ENCODE measurements around the gene ARL6IP5. TPM values are rescaled to one million over a fixed set of nuclear protein-coding genes. Genes with fewer than 3 reads are reported as not detected.

The ARL6IP5 gene
- total and polyA plus RNA-seq, 2 donors (not counting 3 experiments of a cell fraction or from before 2014, with no cell fraction given) = 96.9 to 116 TPM

DNA sequence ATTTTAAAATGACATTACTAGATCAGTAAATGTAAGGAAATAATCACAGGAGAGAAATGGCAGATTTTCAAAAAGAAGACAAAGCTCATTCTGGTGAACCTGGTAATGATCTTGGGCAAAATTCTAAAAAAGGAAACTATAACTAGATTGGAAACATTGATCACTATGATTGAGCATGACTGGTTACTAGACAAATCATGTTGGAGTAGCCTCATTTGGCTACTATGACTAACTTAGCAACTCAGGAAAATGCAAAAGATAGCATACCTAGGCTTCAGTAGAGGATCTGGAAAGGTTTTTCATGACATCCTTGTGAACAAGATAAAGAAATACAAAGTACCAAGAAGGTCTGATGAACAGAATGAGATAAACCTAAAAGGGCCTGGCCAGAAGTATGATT is 25.0 kb upstream of the ARL6IP5 start:
- H4K20me1 ChIP-seq (replicated peaks; ENCODE audit: control insufficient read depth, extremely low read depth, insufficient read depth, low read length) = no peaks in the 10 kb centered on the region
- no peaks in the 10 kb centered on the region for H3K79me2 ChIP-seq (ENCODE audit: control insufficient read depth, insufficient read depth, low read length)
- TF ChIP-seq POLR2AphosphoS5 (IDR thresholded peaks at IDR 0.05; ENCODE audit: insufficient read depth, low read depth, low read length) (no peak), FOS (IDR thresholded peaks at IDR 0.05; ENCODE audit: borderline replicate concordance, insufficient read depth, low read length) (no peak), POLR2A (IDR thresholded peaks at IDR 0.05; ENCODE audit: low read depth, low read length) (no peak), JUN (IDR thresholded peaks at IDR 0.05; ENCODE audit: borderline replicate concordance, insufficient read depth, insufficient read length, low read depth) (no peak), GATA2 (IDR thresholded peaks at IDR 0.05; ENCODE audit: insufficient read depth, insufficient read length, low read depth, low read length) (no peak), MYC (IDR thresholded peaks at IDR 0.05; ENCODE audit: low read depth, low read length) (no peak), EZH2 (IDR thresholded peaks at IDR 0.05; ENCODE audit: borderline replicate concordance, low read depth, low read length, severe bottlenecking) (no peak)
- TF ChIP-seq, protein P1, sequence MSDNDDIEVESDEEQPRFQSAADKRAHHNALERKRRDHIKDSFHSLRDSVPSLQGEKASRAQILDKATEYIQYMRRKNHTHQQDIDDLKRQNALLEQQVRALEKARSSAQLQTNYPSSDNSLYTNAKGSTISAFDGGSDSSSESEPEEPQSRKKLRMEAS (IDR thresholded peaks at IDR 0.05; ENCODE audit: insufficient read depth, insufficient read length) = no peak
- TF ChIP-seq, protein P2, sequence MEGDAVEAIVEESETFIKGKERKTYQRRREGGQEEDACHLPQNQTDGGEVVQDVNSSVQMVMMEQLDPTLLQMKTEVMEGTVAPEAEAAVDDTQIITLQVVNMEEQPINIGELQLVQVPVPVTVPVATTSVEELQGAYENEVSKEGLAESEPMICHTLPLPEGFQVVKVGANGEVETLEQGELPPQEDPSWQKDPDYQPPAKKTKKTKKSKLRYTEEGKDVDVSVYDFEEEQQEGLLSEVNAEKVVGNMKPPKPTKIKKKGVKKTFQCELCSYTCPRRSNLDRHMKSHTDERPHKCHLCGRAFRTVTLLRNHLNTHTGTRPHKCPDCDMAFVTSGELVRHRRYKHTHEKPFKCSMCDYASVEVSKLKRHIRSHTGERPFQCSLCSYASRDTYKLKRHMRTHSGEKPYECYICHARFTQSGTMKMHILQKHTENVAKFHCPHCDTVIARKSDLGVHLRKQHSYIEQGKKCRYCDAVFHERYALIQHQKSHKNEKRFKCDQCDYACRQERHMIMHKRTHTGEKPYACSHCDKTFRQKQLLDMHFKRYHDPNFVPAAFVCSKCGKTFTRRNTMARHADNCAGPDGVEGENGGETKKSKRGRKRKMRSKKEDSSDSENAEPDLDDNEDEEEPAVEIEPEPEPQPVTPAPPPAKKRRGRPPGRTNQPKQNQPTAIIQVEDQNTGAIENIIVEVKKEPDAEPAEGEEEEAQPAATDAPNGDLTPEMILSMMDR (IDR thresholded peaks at IDR 0.05; ENCODE audit: extremely low read depth in 1 of 2, insufficient read depth in 1 of 2, low read depth in 1 of 2, low read length in 2 of 2) = no peak
- H3K9ac ChIP-seq (replicated peaks; ENCODE audit: extremely low read depth, insufficient read depth, low read length) = no peak overlapping the region
- H3K9me3 ChIP-seq (replicated peaks; ENCODE audit: control insufficient read depth, insufficient read depth, low read length) = no peaks in the 10 kb centered on the region
- FAIRE-seq (no peak), DNase-seq (ENCODE audit: low read depth, low spot score) (no peak)
- H3K27ac ChIP-seq (ENCODE audit: insufficient read depth, low read depth, low read length) = no peak overlapping the region
- no peaks in the 10 kb centered on the region for H3K4me1 ChIP-seq (ENCODE audit: control insufficient read depth, extremely low read depth, insufficient read depth, low read length)
- no peaks in the 10 kb centered on the region for H3K27me3 ChIP-seq (ENCODE audit: control insufficient read depth in 2 of 2, insufficient read depth in 2 of 2, low read length in 2 of 2)
- no peak overlapping the region for H3K4me2 ChIP-seq (ENCODE audit: insufficient read depth, low read length)
- no peaks in the 10 kb centered on the region for H3K9me1 ChIP-seq (replicated peaks; ENCODE audit: control insufficient read depth, extremely low read depth, insufficient read depth, low read length)
- intact Hi-C loops (cut with micrococcal nuclease) = no loop called here
- no peak overlapping the region for H3K4me3 ChIP-seq (replicated peaks in 1 of 3; ENCODE audit: insufficient read depth in 1 of 3, low read depth in 1 of 3, low read length in 3 of 3)
- H3K36me3 ChIP-seq (ENCODE audit: control insufficient read depth in 2 of 2, extremely low read depth in 1 of 2, insufficient read depth in 2 of 2, low read length in 2 of 2) = peaks cover 13 to 28% of the 10 kb centered on the region in 2 experiments
- BruUV-seq (replicated peaks) = no TSS peak
- POLR2A ChIA-PET = no interaction called here
- dilution Hi-C loops (cut with MboI; ENCODE audit: extremely low pct_ligation_motif_present, low sequenced_read_pairs) = no loop called here
- CTCF ChIA-PET = interaction anchor here (1.0 kb wide), 1 partner anchor 46 kb away, joined by 3 read pairs; the partner anchor contains the start of gene EOGT
- no peak overlapping the region for H2AFZ ChIP-seq (ENCODE audit: low read depth, low read length)
